Neural cell (in vitro differentiated cells): ENCODE measurements around the gene SNX2. TPM values are rescaled to one million over a fixed set of nuclear protein-coding genes. Genes with fewer than 3 reads are reported as not detected.

Experiments
- H2AFZ ChIP-seq: fragments of 200-600, 300-800 bp; sonication (generic), shearing (Covaris generic); 2 replicates; pipeline ENCODE4 v1.6.0; 2014; ENCODE audit warnings: low read depth, mild to moderate bottlenecking, antibody characterized with exemption, low read length, moderate library complexity
- H3F3A ChIP-seq: fragments of 200-600 bp; shearing (Covaris generic); 2 replicates; pipeline ENCODE4 v1.6.1; 2016; ENCODE audit warnings: mild to moderate bottlenecking, moderate library complexity, mixed read lengths, antibody characterized with exemption, low read length; ENCODE audit not compliant: insufficient read depth, poor library complexity, severe bottlenecking
- H3K27ac ChIP-seq: fragments of 200-600, 300-800 bp; sonication (generic), shearing (Covaris generic); 2 replicates; pipeline ENCODE4 v1.5.1; 2014; ENCODE audit warnings: mild to moderate bottlenecking, low read length, moderate library complexity
- H3K27me3 ChIP-seq: fragments of 300-800, 200-600 bp; sonication (generic), shearing (Covaris generic); 2 replicates; pipeline ENCODE4 v1.6.0; 2014; ENCODE audit warnings: mild to moderate bottlenecking, low read depth, low read length, moderate library complexity; ENCODE audit not compliant: insufficient read depth
- H3K36me3 ChIP-seq: fragments of 300-800, 200-600 bp; sonication (generic), shearing (Covaris generic); 2 replicates; pipeline ENCODE4 v1.5.1; 2014; ENCODE audit warnings: mild to moderate bottlenecking, antibody characterized with exemption, low read length, moderate library complexity; ENCODE audit not compliant: insufficient read depth
- H3K4me2 ChIP-seq: fragments of 300-800, 200-600 bp; sonication (generic), shearing (Covaris generic); 2 replicates; pipeline ENCODE4 v1.6.0; 2014; ENCODE audit warnings: mild to moderate bottlenecking, low read length
- H3K4me3 ChIP-seq: fragments of 300-800, 200-600 bp; sonication (generic), shearing (Covaris generic); 2 replicates; pipeline ENCODE4 v1.5.1; 2014; ENCODE audit warnings: mild to moderate bottlenecking, low read length, moderate library complexity
- H3K79me2 ChIP-seq: fragments of 200-600 bp; shearing (Covaris generic); replicated peaks from 2 replicates; pipeline ENCODE4 v1.6.0; 2014; ENCODE audit warnings: mild to moderate bottlenecking, low read length, moderate library complexity; ENCODE audit not compliant: insufficient read depth
- H3K9ac ChIP-seq: fragments of 300-800, 200-600 bp; sonication (generic), shearing (Covaris generic); 2 replicates; pipeline ENCODE4 v1.6.1; 2016; ENCODE audit warnings: mild to moderate bottlenecking, low read length, mixed read lengths
- H3K9me2 ChIP-seq: fragments of 200-600 bp; shearing (Covaris generic); 2 replicates; pipeline ENCODE4 v1.6.1; 2016; ENCODE audit warnings: mild to moderate bottlenecking, low read length, mixed read lengths; ENCODE audit not compliant: insufficient read depth
- H3K9me3 ChIP-seq: fragments of 200-600, 300-800 bp; sonication (generic), shearing (Covaris generic); 2 replicates; pipeline ENCODE4 v1.6.1; 2016; ENCODE audit warnings: mild to moderate bottlenecking, mixed run types, low read length, moderate library complexity, mixed read lengths
- H4K20me1 ChIP-seq: fragments of 200-600 bp; shearing (Covaris generic); 2 replicates; pipeline ENCODE4 v1.6.1; 2016; ENCODE audit warnings: mild to moderate bottlenecking, mixed run types; ENCODE audit not compliant: insufficient read depth
- CTCF ChIP-seq: fragments of 450-650 bp; IDR thresholded peaks from 2 replicates; pipeline ENCODE4 v1.5.1; 2014; ENCODE audit warnings: antibody characterized with exemption, mild to moderate bottlenecking, moderate library complexity; ENCODE audit not compliant: poor library complexity, severe bottlenecking
- EP300 ChIP-seq: fragments of 450-650 bp; conservative IDR thresholded peaks from 2 replicates; pipeline ENCODE4 v1.6.1; 2014; ENCODE audit warnings: antibody characterized with exemption, mild to moderate bottlenecking, moderate library complexity; ENCODE audit not compliant: poor library complexity, severe bottlenecking
- EZH2 ChIP-seq: fragments of 200-600, 300-800 bp; shearing (Covaris generic), sonication (generic); IDR thresholded peaks from 2 replicates; pipeline ENCODE4 v1.6.1; 2014; ENCODE audit warnings: antibody characterized with exemption, low read length, borderline replicate concordance, mild to moderate bottlenecking; ENCODE audit not compliant: insufficient read depth, poor library complexity, severe bottlenecking
- MXI1 ChIP-seq: fragments of 450-650 bp; conservative IDR thresholded peaks from 2 replicates; pipeline ENCODE4 v1.6.1; 2014; ENCODE audit warnings: antibody characterized with exemption, mild to moderate bottlenecking; ENCODE audit not compliant: poor library complexity, severe bottlenecking
- POLR2AphosphoS5 ChIP-seq: IDR thresholded peaks from 2 replicates; pipeline ENCODE4 v1.6.1; 2012
- RAD21 ChIP-seq: fragments of 450-650 bp; conservative IDR thresholded peaks from 2 replicates; pipeline ENCODE4 v1.6.1; 2014; ENCODE audit warnings: antibody characterized with exemption, mild to moderate bottlenecking, moderate library complexity
- REST ChIP-seq: IDR thresholded peaks from 2 replicates; pipeline ENCODE4 v1.6.1; 2012; ENCODE audit warnings: borderline replicate concordance
- SMC3 ChIP-seq: fragments of 450-650 bp; conservative IDR thresholded peaks from 2 replicates; pipeline ENCODE4 v1.6.1; 2014; ENCODE audit warnings: antibody characterized with exemption, mild to moderate bottlenecking, moderate library complexity; ENCODE audit not compliant: poor library complexity
- TAF1 ChIP-seq: IDR thresholded peaks from 2 replicates; pipeline ENCODE4 v1.6.1; 2012; ENCODE audit warnings: low read depth
- polyA plus RNA-seq: library from polyadenylated mRNA; depleted of rRNA; stranded (reverse); fragments of >200 nt; gene quantifications from 2 replicates; pipeline ENCODE4 v1.2.3, GENCODE V29; 2014

Gene SNX2
- polyA plus RNA-seq, 1 donor from 2014 or later, result 36.1 TPM

- Histone ChIP-seq H4K20me1 (no peaks in the 10 kb centered on the region), H3K4me3 (no peak overlapping the region), H3K27me3 (no peaks in the 10 kb centered on the region), H3K9ac (no peak overlapping the region), H2AFZ (no peak overlapping the region), H3K9me2 (no peaks in the 10 kb centered on the region), H3K27ac (no peak overlapping the region), H3K9me3 (no peaks in the 10 kb centered on the region), H3F3A (no peaks in the 10 kb centered on the region), H3K4me2 (no peak overlapping the region), H3K79me2 (peaks cover 37% of the 10 kb centered on the region), H3K36me3 (no peaks in the 10 kb centered on the region)
- TF ChIP-seq SMC3 (no peak), EP300 (no peak), RAD21 (no peak), CTCF (no peak), POLR2AphosphoS5 (no peak), EZH2 (no peak), TAF1 (no peak), REST (no peak), MXI1 (no peak)
These were observed 14.1 kb downstream of the SNX2 start for GRCh38 chr5:122788996-122789395.

- TF ChIP-seq EZH2 (no peak), MXI1 (no peak), POLR2AphosphoS5 (no peak), TAF1 (no peak), SMC3 (no peak), RAD21 (no peak), REST (no peak), EP300 (no peak), CTCF (no peak)
- no peak overlapping the region for H3K4me3 ChIP-seq
- no peaks in the 10 kb centered on the region for H4K20me1 ChIP-seq
- H3K79me2 ChIP-seq, result peaks cover 36% of the 10 kb centered on the region
- no peaks in the 10 kb centered on the region for H3K9me3 ChIP-seq
- H3K9me2 ChIP-seq, result no peaks in the 10 kb centered on the region
- no peak overlapping the region for H3K4me2 ChIP-seq
- no peaks in the 10 kb centered on the region for H3K27me3 ChIP-seq
- no peaks in the 10 kb centered on the region for H3F3A ChIP-seq
- no peaks in the 10 kb centered on the region for H3K36me3 ChIP-seq
- H3K27ac ChIP-seq, result no peak overlapping the region
- H3K9ac ChIP-seq, result no peak overlapping the region
- no peak overlapping the region for H2AFZ ChIP-seq
These were observed 14.7 kb downstream of the SNX2 start for GRCh38 chr5:122789461-122790171.
